ENCODE data around the gene TRIM47. TPM values are rescaled to one million over a fixed set of nuclear protein-coding genes. Genes with fewer than 3 reads are reported as not detected.

The TRIM47 gene
- total and polyA plus RNA-seq, 2 of the 13 experiments (the other 11 are each of a cell fraction or from before 2014, with no cell fraction given): 33.5 to 82.0 TPM

DNA sequence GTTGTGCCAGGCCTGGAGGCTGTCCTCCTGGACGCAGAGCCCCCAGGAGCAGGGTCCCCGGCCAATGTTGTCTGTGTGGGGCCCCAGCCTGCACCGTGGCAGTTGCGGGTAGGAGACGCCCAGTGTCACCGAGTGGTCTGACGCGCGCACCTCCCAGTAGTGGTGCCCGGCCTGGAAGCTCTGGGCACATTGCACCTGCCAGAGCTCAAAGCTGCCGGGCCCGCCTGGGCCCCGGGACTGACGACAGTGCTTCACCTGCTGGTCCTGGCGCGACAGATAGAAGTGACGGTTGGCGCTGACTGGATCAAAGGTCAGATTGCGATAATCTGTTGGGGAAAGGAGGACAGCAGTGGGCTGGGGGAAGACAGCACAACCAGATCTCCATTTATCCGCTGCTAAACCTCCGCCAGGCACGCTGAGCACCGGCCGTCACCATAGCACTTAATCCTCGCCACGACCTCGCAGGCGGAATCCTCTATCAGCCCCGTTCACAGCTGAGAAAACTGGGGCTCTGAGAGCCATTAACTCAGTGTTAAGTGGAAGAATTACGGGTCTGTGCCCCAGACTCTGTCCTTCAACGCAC, 12.7 kb upstream of the TRIM47 start (continued):
- TF ChIP-seq, protein P1, sequence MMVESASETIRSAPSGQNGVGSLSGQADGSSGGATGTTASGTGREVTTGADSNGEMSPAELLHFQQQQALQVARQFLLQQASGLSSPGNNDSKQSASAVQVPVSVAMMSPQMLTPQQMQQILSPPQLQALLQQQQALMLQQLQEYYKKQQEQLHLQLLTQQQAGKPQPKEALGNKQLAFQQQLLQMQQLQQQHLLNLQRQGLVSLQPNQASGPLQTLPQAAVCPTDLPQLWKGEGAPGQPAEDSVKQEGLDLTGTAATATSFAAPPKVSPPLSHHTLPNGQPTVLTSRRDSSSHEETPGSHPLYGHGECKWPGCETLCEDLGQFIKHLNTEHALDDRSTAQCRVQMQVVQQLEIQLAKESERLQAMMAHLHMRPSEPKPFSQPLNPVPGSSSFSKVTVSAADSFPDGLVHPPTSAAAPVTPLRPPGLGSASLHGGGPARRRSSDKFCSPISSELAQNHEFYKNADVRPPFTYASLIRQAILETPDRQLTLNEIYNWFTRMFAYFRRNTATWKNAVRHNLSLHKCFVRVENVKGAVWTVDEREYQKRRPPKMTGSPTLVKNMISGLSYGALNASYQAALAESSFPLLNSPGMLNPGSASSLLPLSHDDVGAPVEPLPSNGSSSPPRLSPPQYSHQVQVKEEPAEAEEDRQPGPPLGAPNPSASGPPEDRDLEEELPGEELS (CRISPR knock-in tag; IDR thresholded peaks at IDR 0.05): no peak
- TF ChIP-seq ZNF563 (CRISPR knock-in tag; IDR thresholded peaks at IDR 0.05): no peak; the same call in 1 of the 2 replicates
- TF ChIP-seq SMC3 (IDR thresholded peaks at IDR 0.05; ENCODE audit: low read length): 0 out of 2 replicates have a peak, but pooled peaks have one; percentile 5
- TF ChIP-seq MYC (CRISPR knock-in tag; IDR thresholded peaks at IDR 0.05; ENCODE audit: borderline replicate concordance): no peak
- TF ChIP-seq, protein P2, sequence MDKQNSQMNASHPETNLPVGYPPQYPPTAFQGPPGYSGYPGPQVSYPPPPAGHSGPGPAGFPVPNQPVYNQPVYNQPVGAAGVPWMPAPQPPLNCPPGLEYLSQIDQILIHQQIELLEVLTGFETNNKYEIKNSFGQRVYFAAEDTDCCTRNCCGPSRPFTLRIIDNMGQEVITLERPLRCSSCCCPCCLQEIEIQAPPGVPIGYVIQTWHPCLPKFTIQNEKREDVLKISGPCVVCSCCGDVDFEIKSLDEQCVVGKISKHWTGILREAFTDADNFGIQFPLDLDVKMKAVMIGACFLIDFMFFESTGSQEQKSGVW (CRISPR knock-in tag; IDR thresholded peaks at IDR 0.05; ENCODE audit: borderline replicate concordance): peak; percentile 37; the same call in 1 of the 2 replicates
- no peak for TF ChIP-seq REPIN1 (CRISPR knock-in tag; IDR thresholded peaks at IDR 0.05; ENCODE audit: borderline replicate concordance, low read depth)
- TF ChIP-seq, protein P3, sequence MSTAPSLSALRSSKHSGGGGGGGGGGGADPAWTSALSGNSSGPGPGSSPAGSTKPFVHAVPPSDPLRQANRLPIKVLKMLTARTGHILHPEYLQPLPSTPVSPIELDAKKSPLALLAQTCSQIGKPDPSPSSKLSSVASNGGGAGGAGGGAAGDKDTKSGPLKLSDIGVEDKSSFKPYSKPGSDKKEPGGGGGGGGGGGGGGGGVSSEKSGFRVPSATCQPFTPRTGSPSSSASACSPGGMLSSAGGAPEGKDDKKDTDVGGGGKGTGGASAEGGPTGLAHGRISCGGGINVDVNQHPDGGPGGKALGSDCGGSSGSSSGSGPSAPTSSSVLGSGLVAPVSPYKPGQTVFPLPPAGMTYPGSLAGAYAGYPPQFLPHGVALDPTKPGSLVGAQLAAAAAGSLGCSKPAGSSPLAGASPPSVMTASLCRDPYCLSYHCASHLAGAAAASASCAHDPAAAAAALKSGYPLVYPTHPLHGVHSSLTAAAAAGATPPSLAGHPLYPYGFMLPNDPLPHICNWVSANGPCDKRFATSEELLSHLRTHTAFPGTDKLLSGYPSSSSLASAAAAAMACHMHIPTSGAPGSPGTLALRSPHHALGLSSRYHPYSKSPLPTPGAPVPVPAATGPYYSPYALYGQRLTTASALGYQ (CRISPR knock-in tag; IDR thresholded peaks at IDR 0.05): no peak
- peak; percentile 18; the same call in 1 of the 2 replicates for TF ChIP-seq ZNF891 (CRISPR knock-in tag; IDR thresholded peaks at IDR 0.05)
- TF ChIP-seq NRL (CRISPR knock-in tag; IDR thresholded peaks at IDR 0.05; ENCODE audit: borderline replicate concordance): peak; percentile 7; the same call in 1 of the 2 replicates
- TF ChIP-seq ZNF879 (CRISPR knock-in tag; IDR thresholded peaks at IDR 0.05): no peak
- TF ChIP-seq ZNF878 (CRISPR knock-in tag; IDR thresholded peaks at IDR 0.05): no peak
- TF ChIP-seq ZNF747 (CRISPR knock-in tag; IDR thresholded peaks at IDR 0.05; ENCODE audit: borderline replicate concordance): peak; percentile 23; the same call in 1 of the 2 replicates
- peak; percentile 99 for TF ChIP-seq ZBTB38 (CRISPR knock-in tag; IDR thresholded peaks at IDR 0.05)
- TF ChIP-seq, protein P4, sequence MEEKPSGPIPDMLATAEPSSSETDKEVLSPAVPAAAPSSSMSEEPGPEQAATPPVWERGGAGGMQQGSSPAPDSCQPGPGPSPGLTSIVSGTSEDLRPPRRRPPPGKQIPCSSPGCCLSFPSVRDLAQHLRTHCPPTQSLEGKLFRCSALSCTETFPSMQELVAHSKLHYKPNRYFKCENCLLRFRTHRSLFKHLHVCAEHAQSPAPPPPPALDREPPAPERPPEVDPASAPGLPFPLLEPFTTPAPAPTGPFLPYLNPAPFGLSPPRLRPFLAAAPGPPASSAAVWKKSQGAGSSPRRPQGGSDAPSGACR (CRISPR knock-in tag; IDR thresholded peaks at IDR 0.05): peak; percentile 15; the same call in 1 of the 2 replicates
- TF ChIP-seq, protein P5, sequence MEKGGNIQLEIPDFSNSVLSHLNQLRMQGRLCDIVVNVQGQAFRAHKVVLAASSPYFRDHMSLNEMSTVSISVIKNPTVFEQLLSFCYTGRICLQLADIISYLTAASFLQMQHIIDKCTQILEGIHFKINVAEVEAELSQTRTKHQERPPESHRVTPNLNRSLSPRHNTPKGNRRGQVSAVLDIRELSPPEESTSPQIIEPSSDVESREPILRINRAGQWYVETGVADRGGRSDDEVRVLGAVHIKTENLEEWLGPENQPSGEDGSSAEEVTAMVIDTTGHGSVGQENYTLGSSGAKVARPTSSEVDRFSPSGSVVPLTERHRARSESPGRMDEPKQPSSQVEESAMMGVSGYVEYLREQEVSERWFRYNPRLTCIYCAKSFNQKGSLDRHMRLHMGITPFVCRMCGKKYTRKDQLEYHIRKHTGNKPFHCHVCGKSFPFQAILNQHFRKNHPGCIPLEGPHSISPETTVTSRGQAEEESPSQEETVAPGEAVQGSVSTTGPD (CRISPR knock-in tag; IDR thresholded peaks at IDR 0.05): peak; percentile 78
- TF ChIP-seq TOPORS (CRISPR knock-in tag; IDR thresholded peaks at IDR 0.05): 0 out of 2 replicates have a peak, but pooled peaks have one; percentile 2
- no peak for TF ChIP-seq TAF15 (IDR thresholded peaks at IDR 0.05; ENCODE audit: low read depth, low read length, poor library complexity, severe bottlenecking)
- TF ChIP-seq EP300 (IDR thresholded peaks at IDR 0.05; ENCODE audit: low read depth in 2 of 2, low read length in 2 of 2): 0 out of 4 replicates have a peak, but pooled peaks of 1 of the 2 experiments have one; percentile 10
- no peak for TF ChIP-seq EP300 (CRISPR knock-in tag; IDR thresholded peaks at IDR 0.05; ENCODE audit: borderline replicate concordance)
- 0 out of 2 replicates have a peak, but pooled peaks have one; percentile 77 for TF ChIP-seq ZNF772 (CRISPR knock-in tag; IDR thresholded peaks at IDR 0.05)
- no peak for TF ChIP-seq GZF1 (CRISPR knock-in tag; IDR thresholded peaks at IDR 0.05)
- TF ChIP-seq PHF5A (CRISPR knock-in tag; IDR thresholded peaks at IDR 0.05; ENCODE audit: low read depth, unreplicated experiment): no peak
- 0 out of 2 replicates have a peak, but pooled peaks have one; percentile 60 for TF ChIP-seq BORCS8-MEF2B (CRISPR knock-in tag; IDR thresholded peaks at IDR 0.05)

Data from HepG2 (cell line).